D721Med (cell line): ENCODE data around the gene NBEA.
"Not testable (repeated sequence)": the region's sequence is repeated elsewhere in the genome, so short reads cannot be mapped to it uniquely, and the experiment has no call there.

Experiments used
- DNase-seq: peaks from one replicate; pipeline ENCODE4 v3.0.0; 2011; ENCODE audit warnings: low spot score; ENCODE audit not compliant: insufficient read length
- FAIRE-seq: peaks from 2 replicates; lab custom pipeline; 2011; peaks lifted over from hg19 to GRCh38; lab: Jason Lieb, UNC
- TF ChIP-seq, protein P1 (sequence below): IDR thresholded peaks from 2 replicates; pipeline ENCODE4 v1.5.1; 2012; ENCODE audit warnings: mild to moderate bottlenecking, control low read depth; ENCODE audit not compliant: insufficient read depth; ENCODE audit errors: missing control alignments

The NBEA gene

DNA sequence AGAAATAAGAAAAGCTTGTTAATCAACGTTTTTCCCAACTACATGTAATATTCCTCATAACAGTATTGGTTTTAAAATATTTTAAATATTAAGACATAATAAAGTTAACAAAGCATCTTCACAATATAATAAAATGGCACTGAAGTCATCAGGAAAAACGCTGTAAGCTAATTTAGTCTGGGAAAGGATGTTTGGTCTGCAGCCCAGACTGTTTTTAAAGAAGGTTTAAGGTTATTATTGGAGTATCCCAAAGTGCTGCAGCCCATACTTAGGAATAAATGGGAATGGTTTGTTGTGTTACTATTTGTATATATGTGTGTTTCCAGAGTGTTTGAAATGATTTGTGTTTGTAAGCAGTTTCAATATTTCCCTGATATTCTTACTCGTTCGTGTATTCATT, 727.3 kb downstream of the NBEA start:
- TF ChIP-seq, protein P1, sequence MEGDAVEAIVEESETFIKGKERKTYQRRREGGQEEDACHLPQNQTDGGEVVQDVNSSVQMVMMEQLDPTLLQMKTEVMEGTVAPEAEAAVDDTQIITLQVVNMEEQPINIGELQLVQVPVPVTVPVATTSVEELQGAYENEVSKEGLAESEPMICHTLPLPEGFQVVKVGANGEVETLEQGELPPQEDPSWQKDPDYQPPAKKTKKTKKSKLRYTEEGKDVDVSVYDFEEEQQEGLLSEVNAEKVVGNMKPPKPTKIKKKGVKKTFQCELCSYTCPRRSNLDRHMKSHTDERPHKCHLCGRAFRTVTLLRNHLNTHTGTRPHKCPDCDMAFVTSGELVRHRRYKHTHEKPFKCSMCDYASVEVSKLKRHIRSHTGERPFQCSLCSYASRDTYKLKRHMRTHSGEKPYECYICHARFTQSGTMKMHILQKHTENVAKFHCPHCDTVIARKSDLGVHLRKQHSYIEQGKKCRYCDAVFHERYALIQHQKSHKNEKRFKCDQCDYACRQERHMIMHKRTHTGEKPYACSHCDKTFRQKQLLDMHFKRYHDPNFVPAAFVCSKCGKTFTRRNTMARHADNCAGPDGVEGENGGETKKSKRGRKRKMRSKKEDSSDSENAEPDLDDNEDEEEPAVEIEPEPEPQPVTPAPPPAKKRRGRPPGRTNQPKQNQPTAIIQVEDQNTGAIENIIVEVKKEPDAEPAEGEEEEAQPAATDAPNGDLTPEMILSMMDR = no peak
- no peak for FAIRE-seq
- no peak for DNase-seq

DNA sequence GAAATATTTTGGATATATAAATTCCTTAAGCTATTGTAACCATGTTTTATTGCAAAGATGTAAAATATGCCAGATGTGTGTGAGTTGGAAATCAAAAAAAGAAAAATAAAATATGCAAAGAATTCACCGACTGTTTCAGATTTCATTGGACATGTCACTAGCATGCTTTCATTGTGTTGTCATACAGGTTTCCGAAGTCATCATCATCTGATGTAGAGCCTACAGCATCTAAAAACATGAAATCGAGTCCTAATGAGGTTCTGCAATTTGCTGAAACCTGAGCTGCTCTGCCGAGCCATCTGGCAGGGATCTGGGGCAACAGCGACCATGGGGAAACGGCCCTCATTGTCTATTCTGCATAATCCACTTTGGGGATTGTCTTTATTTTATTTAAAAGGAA, 730.5 kb downstream of the NBEA start:
- TF ChIP-seq, protein P1 = no peak
- DNase-seq = peak; percentile 48
- FAIRE-seq = peak; percentile 63

DNA sequence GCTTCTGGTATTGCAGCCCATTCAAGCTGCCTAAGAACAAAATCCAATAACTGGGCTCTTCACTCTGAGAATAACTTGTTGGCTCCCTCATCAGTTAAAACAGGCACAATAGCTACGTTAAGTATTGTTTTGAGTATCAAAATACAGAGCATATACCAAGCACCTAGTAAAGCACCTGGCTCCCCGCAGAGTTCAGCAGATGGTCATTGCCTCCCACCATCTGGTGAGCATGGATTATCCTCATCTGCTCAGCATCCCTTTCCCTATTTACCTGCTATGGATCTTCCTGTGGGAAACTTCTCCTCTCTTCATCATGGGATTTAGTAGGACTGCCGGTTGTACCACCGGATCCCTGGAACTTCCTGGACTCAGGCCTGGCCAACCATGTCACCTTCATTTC, 733.6 kb downstream of the NBEA start:
- TF ChIP-seq, protein P1 = no peak
- FAIRE-seq = peak; percentile 93
- DNase-seq = peak; percentile 65

DNA sequence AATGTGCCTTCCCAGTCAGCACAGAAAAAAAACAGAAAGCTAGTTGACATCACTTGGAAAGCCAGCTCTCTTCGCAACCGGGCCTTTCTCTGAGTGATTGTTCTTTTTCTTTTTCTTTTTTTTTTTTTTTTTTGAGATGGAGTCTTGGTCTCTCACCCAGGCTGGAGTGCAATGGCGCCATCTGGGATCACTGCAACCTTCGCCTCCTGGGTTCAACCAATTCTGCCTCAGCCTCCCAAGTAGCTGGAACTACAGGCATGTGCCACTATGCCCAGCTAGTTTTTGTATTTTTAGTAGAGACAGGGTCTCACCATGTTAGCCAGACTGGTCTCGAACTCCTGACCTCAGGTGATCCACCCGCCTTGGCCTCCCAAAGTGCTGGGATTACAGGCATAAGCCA, 735.8 kb downstream of the NBEA start:
- not testable (repeated sequence) for FAIRE-seq, DNase-seq

DNA sequence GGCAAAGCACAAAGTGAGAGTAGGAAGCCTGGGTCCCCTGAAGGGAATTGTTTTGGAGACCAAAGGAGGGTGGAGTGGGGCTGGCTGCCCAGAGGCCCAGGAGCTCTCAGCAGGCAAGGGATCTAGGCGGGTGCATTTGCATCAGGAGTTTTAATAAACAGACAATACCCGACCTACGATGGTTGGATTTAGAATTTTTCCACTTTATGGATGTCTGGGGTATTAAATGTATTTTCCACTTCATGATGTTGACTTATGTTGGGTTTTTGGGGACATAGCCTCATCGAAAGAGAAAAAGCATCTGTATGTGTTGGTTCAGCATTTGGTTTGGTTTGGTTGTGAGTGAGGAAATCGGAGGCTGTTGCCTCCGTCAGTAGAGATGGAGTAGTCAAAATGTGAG, 739.6 kb downstream of the NBEA start:
- TF ChIP-seq, protein P1 = no peak
- DNase-seq = no peak
- no peak for FAIRE-seq

DNA sequence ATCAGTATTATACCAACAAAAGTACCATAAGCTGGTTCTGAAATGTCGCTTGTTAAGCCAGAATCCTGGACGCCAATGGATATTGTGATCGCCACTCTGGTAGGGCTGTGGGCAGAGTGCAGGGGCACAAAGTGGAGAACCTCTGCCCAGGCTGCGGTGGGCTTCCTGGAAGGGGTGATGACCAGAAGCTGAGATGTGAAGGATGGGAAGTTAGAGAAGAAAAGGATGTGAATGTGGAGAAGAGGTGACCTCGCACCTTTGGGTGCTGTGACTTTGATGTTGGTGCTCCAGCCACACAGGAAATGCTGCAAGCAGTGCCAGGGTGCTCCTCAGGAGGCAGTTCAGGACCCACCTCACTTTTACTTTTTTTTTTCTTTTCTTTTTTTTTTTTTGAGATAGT, 742.4 kb downstream of the NBEA start:
- TF ChIP-seq, protein P1 = no peak
- DNase-seq = no peak
- no peak for FAIRE-seq

DNA sequence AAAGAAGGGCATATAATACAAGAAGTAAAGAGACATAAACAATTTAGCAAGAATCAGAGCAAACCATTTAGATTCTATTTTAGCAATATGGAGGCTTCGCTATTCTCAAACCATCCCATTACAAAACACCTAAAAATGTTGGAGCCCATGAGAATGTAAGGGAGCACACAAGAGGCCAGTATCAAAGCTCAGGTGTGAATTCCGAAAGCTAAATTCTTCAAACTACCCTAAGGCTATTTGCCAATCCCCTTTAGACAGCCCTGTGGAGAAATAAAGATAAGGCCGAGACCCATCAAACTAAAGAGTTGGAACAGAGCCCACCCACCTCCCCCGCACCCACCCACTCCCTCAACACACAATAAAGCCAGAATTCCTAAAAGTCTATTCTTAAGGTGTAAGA, 745.3 kb downstream of the NBEA start:
- TF ChIP-seq, protein P1 = no peak
- FAIRE-seq (no peak), DNase-seq (no peak)

DNA sequence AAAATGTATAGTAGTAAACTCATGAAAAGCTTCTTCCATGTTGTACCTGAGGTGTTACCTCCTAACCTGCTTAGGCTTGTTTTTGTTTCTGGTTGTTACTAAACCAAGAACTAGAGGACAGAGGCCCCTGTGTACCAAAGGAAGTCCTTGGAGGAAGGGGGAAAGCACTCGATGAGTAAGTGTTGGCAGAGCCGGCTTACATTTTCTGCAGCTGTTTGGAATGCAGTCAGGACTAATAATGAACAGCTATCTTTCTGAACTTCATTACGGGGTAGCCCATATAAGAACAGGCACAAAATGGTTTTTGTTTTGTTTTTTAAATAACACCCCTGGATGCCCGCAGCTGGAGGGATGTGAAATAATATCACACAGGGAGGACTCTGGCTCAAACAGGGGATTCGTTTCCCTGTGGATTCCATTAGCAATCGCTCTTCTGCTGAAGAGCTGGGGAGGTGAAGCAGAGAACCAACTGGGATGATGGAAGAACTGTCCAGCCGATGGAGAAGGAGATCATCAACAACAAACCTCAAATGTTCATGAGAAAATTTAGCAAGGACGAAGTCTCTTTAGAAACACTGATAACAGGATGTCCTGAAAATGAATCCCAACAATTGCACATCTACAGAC, 748.6 kb downstream of the NBEA start:
- TF ChIP-seq, protein P1 = no peak
- DNase-seq = no peak
- no peak for FAIRE-seq
